GM23248 (cell line): ENCODE data around the gene INTU.

Experiments
- EZH2 ChIP-seq: fragments of 200-600 bp; sonication (generic); IDR thresholded peaks from 2 replicates; pipeline ENCODE4 v1.6.1; 2018; ENCODE audit warnings: antibody characterized with exemption, mild to moderate bottlenecking; ENCODE audit not compliant: insufficient read depth, poor library complexity, severe bottlenecking
- EZH2phosphoT487 ChIP-seq: fragments of 200-600 bp; sonication (generic); IDR thresholded peaks from 2 replicates; pipeline ENCODE4 v1.6.1; 2018; ENCODE audit warnings: antibody characterized with exemption, moderate library complexity, mild to moderate bottlenecking, low read depth; ENCODE audit not compliant: insufficient read depth

- TF ChIP-seq EZH2, result no peak
- TF ChIP-seq EZH2phosphoT487, result no peak
Observed at GRCh38 chr4:127616898-127617297, 15.9 kb upstream of the INTU start.
